T-helper 9 cell (primary cell): ENCODE measurements around the gene NDUFAB1.
A peak's percentile ranks its signal among the peaks of the same experiment; 100 is the strongest.
"Not testable (repeated sequence)": the region's sequence is repeated elsewhere in the genome, so short reads cannot be mapped to it uniquely, and the experiment has no call there.

ENCODE experiments used
- DNase-seq: peaks from one replicate; pipeline ENCODE4 v3.0.0-alpha.2; 2020
- total RNA-seq, 2 donors: gene quantifications; one replicate each; lab custom pipeline; 2026; lab: John Stamatoyannopoulos, UW

The NDUFAB1 gene
- 15.0 to 39.7 reads per million in 2 donors for total RNA-seq

DNA sequence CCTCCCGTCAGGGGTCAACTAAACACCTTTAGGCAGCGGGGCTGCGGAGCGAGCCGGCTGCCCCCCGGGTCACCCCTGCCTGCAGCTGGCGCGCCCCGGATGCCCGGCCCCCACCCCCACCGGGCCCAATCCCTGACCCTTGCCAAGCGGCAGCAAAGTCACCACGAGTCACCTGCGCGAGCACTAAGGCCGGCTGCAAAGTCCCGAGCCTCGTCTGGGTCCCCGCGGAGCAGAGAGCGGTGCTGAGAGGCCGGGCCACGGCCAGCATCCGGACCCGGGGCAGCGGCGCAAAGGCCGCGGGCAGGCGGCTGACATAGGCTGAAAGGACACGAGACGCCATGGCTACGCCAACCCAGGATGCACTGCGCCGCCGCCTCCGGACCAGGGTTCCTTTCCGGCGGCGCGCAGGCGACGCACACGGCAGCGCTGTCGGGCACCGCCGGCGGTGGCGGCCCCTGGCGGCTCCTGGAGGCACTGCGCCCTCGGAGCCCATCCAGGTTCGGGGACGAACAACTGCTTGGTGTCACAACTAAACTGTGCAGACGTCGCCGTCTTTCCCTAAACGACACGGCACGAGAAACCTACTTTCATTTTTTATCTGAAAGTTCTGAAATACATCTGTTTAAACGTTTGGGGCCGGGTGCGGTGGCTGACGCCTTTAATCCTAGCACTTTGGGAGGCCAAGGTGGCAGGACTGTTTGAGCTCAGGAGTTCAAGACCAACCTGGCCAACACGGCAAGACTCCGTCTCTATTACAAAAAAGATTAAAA, at the start of gene NDUFAB1:
NDUFAB1 (minus strand) TSS at position 366 of the 770 bp plus-strand sequence; CDS start at position 340, 26 bp downstream.
- DNase-seq: peak; percentile 91

DNA sequence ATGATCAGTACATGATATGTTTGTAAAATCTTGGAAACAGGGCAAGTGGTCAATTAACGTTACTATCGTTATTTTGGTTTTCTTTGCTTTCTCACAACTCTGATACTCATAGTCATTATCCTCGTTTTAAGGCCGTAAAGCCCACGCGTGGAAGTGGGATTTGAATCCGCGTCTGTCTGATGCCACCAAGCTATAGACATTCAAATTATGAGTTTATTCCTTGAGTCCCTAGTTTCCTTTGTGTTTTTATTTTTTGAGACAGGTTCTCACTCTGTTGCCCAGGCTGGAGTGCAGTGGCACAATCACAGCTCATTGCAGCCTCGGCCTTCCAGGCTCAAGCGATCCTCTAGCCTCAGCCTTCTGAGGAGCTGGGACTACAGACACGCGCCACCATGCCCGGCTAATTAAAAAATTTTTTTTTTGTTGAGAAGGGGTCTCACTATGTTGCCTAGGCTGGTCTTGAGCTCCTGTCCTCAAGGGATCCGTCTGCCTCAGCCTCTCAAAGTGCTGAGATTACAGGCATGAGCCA, 46.2 kb upstream of the NDUFAB1 start:
- no peak for DNase-seq

DNA sequence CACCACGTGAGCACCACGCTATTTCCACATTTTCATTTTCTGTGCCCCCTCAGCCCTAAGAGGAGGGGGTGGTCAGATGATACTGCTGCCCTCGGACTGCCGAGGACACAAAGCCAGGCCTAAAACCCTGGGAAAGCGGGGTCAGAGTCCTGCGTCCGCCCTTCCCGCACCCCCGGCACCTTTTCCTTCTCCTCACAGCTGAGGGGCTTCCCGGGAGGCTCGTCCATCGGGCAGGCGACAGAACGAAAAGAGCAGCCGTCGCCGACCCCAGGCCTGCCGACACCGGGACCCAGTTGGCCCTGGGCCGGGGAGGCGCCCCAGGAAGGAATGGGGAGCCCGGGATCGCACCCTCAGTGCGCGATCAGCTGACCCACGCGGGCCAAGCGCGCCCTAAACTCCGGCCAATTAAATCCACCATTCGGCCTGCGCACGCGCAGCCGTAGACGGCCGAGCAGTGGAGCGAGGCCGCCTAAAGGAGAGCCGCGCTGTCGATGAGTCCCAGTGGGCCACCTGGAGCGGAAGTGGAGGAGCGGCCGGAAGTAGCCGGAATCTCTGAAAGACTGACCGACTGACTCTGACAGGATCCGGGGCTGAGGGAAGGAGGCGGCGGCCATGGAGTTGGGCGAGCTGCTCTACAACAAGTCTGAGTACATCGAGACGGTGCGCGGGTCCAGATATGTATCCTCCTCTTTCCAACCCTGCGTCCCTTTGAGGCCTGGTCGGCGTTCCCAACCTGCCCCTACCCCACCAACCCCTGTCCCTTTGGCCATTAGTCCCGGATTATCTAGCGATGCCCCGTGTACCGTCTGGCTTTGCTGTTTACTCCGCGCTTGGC, 45.0 kb upstream of the NDUFAB1 start, which contains the start of the genes DCTN5 and PALB2:
DCTN5 (plus strand) TSS at position 536 of the 835 bp plus-strand sequence; CDS start at position 613, 77 bp downstream.
PALB2 (minus strand) TSS at position 380 of the 835 bp plus-strand sequence; CDS start at position 227, 153 bp downstream.
- peak; percentile 69 for DNase-seq

DNA sequence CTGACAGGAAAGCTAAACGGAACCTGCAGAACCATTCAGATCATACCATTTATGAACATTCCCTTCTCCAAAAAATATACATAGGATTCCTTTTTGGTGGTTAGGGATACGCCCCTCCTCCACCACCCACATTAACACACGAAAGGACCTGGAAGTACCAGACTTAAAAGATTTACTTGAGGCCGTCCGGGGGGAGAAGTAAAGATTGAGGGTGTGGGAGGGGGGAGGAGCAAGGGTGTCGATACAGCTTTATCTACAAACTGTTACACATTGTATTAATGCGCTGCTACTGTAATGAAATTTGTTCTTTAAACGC, 44.5 kb upstream of the NDUFAB1 start:
- no peak for DNase-seq

DNA sequence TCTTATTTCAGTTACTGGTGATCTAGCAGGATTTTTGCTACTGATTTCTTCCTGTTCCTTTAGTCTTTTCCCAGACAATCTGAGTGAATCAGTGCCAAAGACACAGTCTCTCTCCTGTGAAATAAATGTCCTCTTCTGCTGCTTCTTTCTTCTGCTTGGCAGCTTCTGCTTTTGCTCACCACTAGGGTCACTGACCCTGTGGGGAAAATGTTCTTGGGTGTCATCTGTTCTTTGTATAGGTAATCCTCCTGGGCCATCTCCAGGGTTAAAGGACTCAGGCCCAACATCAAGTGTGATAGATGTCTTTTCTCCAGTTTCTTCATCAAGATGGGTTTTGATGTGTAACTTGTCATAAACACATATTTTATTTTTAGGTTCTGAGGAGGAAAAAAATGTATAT, 39.8 kb upstream of the NDUFAB1 start:
- DNase-seq: no peak

DNA sequence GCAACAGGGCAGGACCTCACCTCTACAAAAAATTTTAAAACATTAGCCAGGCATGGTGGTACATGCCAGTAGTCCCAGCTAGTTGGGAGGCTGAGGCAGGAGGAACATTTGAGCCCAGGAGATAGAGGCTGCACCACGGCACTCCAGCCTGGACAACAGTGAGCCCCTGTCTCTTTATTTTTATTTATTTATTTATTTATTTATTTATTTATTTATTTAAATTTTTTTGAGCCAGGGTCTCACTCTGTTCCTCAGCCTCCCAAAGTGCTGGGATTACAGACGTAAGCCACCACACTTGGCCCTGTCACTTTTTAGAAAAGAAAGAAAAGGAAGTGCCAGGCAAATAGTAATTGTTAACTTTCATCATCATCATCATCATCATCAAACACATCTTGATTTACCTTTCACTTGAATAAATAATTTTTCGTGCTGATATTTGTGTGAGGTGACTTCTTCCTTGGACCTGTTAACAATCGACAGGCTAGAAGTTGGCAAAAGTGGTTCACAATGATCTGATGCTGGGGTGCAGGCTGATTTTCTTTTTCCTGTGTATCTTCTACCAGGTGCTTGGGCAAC, 38.4 kb upstream of the NDUFAB1 start:
- DNase-seq: no peak

DNA sequence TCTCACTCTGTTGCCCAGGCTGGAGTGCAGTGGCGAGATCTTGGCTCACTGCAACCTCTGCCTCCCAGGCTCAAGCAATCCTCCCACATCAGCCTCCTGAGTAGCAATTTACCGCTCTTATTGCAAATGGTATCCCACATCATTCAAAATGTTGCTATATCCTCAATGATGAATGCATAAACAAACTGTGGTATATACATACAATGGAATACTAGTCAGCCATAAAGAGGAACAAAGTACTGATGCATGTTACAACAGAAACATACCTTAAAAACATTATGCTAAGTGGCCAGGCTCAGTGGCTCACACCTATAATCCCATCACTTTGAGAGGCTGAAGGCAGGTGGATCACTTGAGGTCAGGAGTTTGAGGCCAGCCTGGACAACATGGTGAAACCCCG, 35.8 kb upstream of the NDUFAB1 start:
- DNase-seq: not testable (repeated sequence)

DNA sequence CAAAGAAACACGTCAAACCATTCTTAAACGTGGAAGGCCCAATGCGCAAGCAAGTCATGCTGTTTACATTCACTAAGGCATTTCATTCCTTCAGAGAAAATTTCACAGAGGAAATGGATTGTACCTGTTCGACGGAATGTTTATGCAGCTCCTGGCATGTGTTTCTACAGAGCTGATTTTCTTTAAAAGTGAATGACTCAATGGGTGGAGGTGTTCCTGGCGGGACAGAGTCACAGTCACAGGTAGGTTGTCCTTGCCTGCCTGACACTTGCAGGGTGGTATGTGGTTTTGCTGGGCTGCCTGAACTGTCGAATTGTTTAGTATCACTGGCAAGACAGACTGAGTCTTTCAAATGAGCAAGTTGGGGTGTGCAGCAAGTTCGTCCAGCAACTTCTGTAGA, 33.4 kb upstream of the NDUFAB1 start:
- no peak for DNase-seq

DNA sequence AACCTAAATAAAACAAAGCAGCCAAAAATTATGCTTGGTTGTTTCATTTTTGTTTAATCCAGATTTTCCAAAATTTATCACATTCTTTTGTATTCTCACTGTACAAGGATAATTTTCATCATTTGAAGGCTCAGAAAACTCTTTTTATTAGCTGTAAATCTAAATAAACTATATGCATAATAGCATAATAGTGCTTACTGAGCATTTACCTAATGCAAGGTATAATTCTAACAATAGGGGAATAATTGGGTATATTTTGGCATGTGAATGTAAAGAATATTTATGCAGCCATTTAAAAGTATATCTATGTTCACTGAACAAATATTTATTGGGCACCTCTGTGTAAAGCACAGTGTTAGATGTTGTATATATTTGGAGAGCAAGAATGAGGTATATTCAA, 28.0 kb upstream of the NDUFAB1 start:
- DNase-seq: no peak

DNA sequence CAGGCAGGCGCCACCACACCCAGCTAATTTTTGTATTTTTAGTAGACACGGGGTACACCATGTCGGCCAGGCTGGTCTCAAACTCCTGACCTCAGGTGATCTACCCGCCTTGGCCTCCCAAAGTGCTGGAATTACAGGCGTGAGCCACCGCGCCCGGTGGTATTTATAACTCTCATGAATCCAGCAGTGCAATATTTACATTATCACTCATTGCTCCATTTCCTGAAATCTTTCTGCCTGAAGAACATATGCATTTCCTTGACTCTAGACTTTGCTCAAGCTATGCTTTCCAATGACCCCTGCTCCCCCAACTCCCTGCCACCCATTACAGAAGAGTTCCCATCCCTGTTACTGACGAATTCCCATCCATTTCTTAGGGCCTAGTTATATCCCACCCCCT, 19.7 kb upstream of the NDUFAB1 start:
- no peak for DNase-seq

DNA sequence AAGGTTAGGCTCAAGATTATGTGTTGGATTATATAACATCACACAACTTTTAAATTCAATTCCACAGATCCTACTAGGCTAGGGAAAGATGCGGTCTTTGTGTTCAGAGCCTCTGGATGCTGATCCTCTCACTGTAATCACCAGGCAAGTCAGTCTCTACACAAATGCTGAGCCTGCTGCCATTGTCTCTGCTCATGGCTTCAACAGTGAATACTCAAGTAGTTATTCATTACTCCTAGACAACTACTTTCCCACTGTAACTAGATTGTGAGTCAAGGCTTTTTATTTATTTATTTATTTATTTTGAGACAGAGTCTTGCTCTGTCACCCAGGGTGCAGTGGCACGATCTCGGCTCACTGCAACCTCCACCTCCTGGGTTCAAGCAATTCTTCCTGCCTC, 15.8 kb upstream of the NDUFAB1 start:
- DNase-seq: no peak

DNA sequence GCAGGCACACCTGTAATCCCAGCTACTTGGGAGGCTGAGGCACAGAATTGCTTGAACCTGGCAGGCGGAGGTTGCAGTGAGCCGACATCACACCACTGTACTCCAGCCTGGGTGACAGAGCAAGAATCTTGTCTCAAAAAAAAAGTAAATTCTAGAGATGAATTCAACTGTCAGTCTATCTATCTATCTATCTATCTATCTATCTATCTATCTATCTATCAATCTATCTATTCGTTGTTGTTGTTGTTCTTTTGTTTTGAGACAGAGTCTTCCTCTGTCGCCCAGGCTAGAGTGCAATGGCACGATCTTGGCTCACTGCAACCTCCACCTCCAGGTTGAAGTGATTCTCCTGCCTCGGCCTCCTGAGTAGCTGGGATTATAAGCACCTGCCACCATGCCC, 14.8 kb upstream of the NDUFAB1 start:
- DNase-seq: not testable (repeated sequence)

DNA sequence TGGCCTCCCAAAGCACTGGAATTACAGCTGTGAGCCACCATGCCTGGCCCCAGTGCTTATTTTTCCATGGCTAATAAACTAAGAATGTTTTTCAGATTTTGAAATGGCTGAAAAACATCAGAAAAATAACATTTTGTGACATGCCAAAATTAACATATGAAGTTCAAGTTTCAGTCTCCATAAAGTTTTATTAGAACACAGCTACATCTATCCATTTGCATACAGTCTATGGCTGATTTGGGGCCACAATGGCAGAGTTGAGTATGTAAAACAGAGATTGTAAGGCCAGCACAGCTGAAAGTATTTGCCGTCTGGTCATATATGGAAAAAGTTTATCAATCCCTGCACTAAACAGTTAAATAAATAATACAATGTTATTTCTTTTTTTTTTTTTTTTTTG, 13.8 kb upstream of the NDUFAB1 start:
- no peak for DNase-seq

DNA sequence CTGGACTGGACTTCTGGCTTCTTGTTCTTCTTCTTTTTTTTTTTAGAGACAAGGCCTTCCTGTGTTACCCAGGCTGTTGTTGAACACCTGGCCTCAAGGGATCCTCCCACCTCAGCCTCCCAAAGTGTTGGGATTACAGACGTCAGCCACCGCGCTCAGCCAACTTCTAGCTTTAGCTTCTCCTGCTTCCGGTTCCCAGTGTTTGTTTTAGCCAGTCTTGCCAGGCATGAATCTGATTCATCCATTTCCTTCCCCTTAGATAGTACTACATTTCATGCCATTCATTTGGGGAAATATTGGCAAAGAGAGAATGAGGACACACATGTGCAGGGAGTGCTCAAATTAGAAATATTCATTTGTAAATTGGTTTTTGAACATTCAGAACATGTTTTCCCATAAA, 12.1 kb upstream of the NDUFAB1 start:
- DNase-seq: no peak

DNA sequence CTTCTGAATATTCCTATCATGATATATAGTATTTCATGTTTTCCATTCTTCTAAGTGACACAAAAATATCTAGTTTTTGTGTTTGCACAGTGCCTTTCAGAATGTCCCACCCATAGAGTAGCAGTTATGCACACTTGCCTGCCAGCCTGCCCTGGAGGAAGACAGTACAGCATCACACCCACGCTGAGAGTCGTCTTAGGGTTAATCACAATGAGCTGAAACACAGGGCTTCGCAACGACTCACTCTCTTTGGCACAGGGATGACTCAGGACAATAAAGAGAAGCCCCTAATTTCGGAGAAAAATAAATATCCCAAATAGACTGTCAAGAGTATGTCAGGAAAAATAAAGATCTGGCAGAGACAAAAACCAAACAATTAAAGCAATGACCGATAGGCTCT, 11.6 kb upstream of the NDUFAB1 start:
- no peak for DNase-seq

DNA sequence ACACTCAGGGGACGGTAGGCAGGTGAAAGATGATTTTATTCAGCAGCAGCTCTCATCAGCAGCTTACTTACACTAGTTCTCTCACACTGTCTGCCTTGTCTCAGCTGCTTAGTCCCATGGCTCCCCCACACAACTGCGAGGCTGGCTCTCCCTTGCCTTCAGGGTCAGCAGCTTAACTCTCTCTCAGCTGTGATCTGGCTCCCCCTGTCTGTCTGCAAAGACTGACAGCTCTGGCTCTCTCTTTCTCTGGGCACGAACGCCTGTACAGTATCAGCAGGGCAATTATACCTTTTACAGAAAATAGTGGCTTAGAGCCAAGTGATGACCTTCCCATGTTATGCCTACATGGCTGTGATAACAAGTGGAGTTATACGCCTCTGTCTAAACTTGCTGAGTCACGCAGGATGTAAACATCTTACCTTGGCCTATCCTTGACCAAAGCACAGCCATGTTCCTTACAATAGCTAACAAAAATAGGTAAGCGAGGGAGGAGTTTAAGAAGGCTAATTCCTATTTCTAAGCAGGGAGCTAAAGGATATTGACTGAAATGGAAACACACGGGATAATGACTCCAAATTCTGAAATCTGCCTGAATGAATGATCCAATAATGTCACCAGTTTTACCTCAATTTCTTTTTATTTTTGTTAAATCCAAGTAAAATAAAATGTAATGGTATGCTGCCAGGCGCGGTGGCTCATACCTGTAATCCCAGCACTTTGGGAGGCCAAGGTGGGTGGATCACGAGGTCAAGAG, 1.1 kb upstream of the NDUFAB1 start:
- DNase-seq: no peak

DNA sequence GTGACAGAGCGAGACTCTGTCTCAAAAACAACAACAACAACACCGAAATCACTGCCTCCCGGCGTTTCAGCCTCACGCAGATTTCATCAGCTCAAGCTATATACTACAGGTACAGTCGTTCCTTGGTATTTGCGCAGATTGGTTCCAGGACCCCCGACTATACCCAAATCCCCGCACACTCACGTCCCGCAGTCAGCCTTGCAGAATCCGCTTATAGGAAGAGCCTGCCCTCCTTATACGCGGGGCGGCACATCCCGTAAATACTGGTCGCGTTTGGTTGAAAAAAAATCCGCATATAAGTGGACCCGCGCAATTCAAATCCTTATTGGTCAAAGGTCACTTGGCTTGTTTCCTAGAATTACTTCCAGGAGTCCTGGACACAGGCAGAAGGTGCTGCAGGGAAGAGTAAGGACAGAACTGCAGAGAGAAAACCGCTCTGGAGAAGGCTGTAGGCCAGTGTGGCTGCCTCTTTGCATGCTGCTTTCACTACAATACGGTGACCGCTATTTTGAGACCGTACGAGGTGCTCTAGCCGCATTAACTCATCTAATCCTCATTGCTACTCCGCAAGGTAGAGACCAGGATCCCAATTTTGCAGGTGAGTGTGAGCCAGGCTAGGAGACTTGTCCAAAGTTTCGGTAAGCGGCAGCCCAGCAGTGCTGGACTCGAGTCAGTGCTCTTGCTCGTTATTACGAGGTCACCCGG, 718 bp downstream of the NDUFAB1 start:
- no peak for DNase-seq

DNA sequence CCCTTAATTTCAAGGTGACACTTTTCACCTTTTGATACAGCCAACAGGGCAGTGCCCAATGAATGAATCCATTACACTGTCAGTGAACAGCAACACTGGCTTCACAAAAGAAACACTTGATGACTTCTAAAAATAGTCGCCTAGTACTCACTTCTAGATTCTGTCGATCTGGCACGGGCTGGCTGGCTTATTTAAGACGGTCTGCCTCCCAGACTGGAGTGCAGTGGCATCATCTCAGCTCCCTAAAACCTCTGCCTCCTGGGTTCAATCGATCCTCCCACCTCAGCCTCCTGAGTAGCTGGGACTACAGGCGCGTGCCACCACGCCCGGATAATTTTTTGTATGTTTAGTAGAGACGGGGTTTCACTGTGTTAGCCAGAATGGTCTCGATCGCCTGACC, 1.9 kb downstream of the NDUFAB1 start:
- DNase-seq: no peak

DNA sequence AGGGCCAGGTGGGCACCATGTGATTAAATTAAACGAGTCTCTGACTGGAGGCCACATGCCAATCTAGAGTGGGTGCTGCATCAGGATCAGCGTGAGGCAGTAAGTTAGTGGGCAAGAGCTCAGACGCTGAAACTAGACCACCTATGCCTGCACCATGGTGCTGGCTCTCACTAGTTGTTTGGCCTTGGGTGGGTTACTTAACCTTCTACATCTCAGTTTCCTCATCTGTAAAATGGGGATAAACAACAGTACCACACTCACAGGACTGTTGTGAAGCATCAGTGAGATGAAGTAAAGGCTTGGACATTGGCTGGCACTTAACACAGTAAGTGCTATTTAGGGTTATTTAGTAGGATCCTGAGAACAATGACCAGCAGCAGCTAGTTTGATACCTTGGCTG, 5.9 kb downstream of the NDUFAB1 start:
- no peak for DNase-seq

DNA sequence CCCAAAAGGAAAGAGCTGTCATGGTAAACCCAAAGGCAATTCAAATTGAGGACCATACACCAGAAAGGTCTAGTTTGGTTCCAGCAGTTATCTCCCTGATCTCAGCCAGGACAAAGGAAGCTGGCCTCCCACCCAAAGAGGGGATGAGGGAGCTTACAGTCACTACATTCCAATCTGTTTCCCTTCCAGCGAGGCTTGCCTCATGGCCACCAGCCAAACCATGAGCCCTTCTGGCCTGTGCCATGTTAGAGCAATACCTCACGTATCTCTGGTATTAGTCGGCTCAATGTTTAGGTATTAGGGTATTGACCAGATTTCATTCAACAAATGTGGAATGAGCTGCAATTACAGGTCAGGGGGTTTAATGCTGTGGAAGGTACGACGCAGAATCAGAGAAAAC, 8.4 kb downstream of the NDUFAB1 start:
- no peak for DNase-seq

DNA sequence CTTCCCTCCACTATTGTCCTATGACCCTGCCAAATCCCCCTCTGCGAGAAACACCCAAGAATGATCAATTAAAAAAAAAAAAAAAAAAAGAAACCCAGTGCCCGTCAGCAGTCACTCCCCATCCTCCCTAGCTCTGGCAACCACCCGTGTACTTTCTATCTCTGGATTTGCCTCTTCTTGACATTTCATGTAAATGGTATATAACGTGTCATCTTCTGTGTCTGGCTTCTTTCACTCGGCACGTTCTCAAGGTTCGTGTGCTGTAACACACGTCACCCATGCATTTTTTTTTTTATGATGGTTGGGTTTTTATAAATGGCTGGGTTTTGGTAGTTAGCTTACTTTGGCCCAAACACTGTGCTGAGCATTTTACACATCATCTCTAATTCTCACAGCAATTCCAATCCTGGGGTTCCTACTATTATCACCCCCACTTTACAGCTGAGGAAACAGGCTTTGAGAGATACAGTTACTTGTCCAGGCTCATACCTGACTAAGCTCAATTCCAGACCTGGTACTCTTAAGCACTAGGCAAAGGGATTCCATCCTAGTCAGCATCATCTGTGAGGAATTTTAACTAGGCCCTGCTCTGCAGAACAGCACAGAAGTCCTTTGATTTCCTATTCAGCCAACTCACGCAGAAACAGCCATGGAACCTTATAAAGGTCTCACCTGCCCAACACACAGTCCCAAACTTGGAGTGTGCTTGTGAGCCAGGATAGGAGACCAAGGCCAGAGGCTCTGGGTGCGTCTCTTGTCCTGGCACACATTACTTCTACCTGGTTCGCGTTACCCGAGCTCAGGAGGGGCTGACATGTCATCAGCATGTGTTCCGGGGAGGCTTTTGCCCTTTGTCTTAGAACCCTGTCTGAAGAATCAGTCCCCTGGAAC, 11.7 kb downstream of the NDUFAB1 start:
- DNase-seq: no peak
